ENCODE data around the gene BCAS3. TPM values are rescaled to one million over a fixed set of nuclear protein-coding genes. Genes with fewer than 3 reads are reported as not detected.

The BCAS3 gene
- total RNA-seq, 1 experiment from 2014 or later = 14.4 TPM

DNA sequence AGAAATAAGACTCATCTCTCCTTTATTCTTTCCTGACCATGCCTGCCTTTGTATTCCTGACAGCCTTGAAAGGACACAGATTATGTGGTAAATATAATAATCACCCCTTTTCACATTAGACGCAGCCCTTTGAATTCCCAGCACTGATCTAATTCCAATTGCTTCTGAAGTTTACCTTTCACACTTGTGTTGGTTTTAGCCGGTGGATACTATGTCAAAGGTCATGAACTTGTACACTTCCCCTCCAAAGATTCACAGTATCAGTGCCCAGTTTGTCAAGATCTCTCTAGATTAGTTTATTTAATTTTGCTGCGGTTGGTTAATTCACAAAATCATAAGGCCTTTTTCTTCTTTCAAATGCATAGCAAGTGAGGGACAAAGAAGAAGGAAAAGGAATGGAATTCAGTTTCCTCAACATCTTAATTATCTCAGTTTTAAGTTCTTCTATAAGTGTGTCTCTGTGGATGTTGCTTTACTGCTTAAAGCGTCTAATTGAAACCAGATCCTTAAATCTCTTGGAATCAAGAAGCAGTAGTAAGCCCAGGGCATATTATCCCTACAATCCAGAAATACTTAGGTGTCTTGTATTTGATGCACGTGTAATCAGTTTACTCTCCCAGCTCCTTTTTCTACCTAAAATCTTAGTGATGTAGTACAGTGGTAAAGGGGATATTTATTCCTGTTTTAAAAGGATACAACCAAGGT is 547.7 kb downstream of the BCAS3 start:
- H3K36me3 ChIP-seq (ENCODE audit: insufficient read depth, low read length, poor library complexity, severe bottlenecking) = no peaks in the 10 kb centered on the region
- H3K9me3 ChIP-seq (ENCODE audit: low read depth, low read length, poor library complexity, severe bottlenecking) = no peaks in the 10 kb centered on the region
- POLR2A ChIA-PET (ENCODE audit: low non-redundant PET) = no interaction called here
- no TSS peak for BruUV-seq (replicated peaks)
- intact Hi-C loops (cut with micrococcal nuclease; ENCODE audit: unreplicated experiment) = no loop called here
- no peak overlapping the region for H3K27ac ChIP-seq (ENCODE audit: low read depth, low read length, poor library complexity, severe bottlenecking)
- H3K4me3 ChIP-seq (ENCODE audit: low read depth, low read length, poor library complexity, severe bottlenecking) = no peak overlapping the region
- no peaks in the 10 kb centered on the region for H3K27me3 ChIP-seq (replicated peaks; ENCODE audit: insufficient read depth, low read depth, low read length, poor library complexity)
- no peak for TF ChIP-seq EZH2 (IDR thresholded peaks at IDR 0.05; ENCODE audit: borderline replicate concordance, low read depth, low read length, poor library complexity, severe bottlenecking)
- TF ChIP-seq, protein P1, sequence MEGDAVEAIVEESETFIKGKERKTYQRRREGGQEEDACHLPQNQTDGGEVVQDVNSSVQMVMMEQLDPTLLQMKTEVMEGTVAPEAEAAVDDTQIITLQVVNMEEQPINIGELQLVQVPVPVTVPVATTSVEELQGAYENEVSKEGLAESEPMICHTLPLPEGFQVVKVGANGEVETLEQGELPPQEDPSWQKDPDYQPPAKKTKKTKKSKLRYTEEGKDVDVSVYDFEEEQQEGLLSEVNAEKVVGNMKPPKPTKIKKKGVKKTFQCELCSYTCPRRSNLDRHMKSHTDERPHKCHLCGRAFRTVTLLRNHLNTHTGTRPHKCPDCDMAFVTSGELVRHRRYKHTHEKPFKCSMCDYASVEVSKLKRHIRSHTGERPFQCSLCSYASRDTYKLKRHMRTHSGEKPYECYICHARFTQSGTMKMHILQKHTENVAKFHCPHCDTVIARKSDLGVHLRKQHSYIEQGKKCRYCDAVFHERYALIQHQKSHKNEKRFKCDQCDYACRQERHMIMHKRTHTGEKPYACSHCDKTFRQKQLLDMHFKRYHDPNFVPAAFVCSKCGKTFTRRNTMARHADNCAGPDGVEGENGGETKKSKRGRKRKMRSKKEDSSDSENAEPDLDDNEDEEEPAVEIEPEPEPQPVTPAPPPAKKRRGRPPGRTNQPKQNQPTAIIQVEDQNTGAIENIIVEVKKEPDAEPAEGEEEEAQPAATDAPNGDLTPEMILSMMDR (conservative IDR thresholded peaks at IDR 0.05; ENCODE audit: low read depth, low read length) = no peak
- CTCF ChIA-PET = no interaction called here
- DNase-seq (ENCODE audit: low spot score) = no peak
- no peaks in the 10 kb centered on the region for H3K4me1 ChIP-seq (ENCODE audit: insufficient read depth, low read length, poor library complexity, severe bottlenecking)

DNA sequence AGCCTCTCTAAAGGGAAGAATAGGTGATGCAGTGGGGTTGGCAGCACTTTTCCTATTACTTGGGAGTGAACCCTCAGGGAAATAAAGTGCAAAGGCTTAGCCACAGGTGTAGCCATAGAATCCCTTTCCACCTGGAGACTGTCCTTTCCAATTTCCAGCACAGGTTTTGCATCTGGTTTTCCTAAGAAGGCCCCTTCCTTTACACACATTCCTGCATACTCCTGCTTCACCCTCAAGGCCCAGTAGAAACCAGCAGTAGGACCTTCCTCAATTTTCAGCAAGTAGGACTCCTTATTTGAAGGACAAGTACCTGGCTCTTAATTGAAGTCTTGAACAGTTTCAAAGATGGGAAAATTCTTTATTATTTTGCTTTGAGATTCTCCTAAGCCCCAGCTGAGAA is 550.2 kb downstream of the BCAS3 start:
- intact Hi-C loops (cut with micrococcal nuclease; ENCODE audit: unreplicated experiment) = no loop called here
- no peaks in the 10 kb centered on the region for H3K4me1 ChIP-seq (ENCODE audit: insufficient read depth, low read length, poor library complexity, severe bottlenecking)
- H3K36me3 ChIP-seq (ENCODE audit: insufficient read depth, low read length, poor library complexity, severe bottlenecking) = no peaks in the 10 kb centered on the region
- no peak for DNase-seq (ENCODE audit: low spot score)
- TF ChIP-seq, protein P1 (conservative IDR thresholded peaks at IDR 0.05; ENCODE audit: low read depth, low read length) = no peak
- no peak for TF ChIP-seq EZH2 (IDR thresholded peaks at IDR 0.05; ENCODE audit: borderline replicate concordance, low read depth, low read length, poor library complexity, severe bottlenecking)
- CTCF ChIA-PET = no interaction called here
- POLR2A ChIA-PET (ENCODE audit: low non-redundant PET) = no interaction called here
- no peak overlapping the region for H3K27ac ChIP-seq (ENCODE audit: low read depth, low read length, poor library complexity, severe bottlenecking)
- H3K4me3 ChIP-seq (ENCODE audit: low read depth, low read length, poor library complexity, severe bottlenecking) = no peak overlapping the region
- no peaks in the 10 kb centered on the region for H3K27me3 ChIP-seq (replicated peaks; ENCODE audit: insufficient read depth, low read depth, low read length, poor library complexity)
- no peaks in the 10 kb centered on the region for H3K9me3 ChIP-seq (ENCODE audit: low read depth, low read length, poor library complexity, severe bottlenecking)
- BruUV-seq (replicated peaks) = no TSS peak

DNA sequence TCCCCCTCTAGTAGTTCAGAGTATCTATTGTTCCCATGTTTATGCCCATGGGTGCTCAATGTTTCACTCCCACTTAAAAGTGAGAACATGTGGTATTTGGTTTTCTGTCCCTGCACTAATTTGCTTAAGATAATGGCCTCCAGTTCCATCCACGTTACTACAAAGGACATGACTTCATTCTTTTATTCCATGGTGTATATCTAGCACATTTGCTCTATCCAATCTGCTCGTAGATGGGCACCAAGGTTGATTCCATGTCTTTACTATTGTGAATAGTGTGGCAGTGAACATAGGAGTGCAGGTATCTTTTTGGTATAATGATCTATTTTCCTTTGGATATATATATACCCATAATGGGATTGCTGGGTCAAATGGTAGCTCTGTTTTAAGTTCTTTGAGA is 552.8 kb downstream of the BCAS3 start:
- ChIA-PET CTCF (no interaction called here), POLR2A (ENCODE audit: low non-redundant PET) (no interaction called here)
- H3K4me3 ChIP-seq (ENCODE audit: low read depth, low read length, poor library complexity, severe bottlenecking) = no peak overlapping the region
- TF ChIP-seq EZH2 (IDR thresholded peaks at IDR 0.05; ENCODE audit: borderline replicate concordance, low read depth, low read length, poor library complexity, severe bottlenecking) = no peak
- TF ChIP-seq, protein P1 (conservative IDR thresholded peaks at IDR 0.05; ENCODE audit: low read depth, low read length) = no peak
- no TSS peak for BruUV-seq (replicated peaks)
- H3K36me3 ChIP-seq (ENCODE audit: insufficient read depth, low read length, poor library complexity, severe bottlenecking) = no peaks in the 10 kb centered on the region
- no peaks in the 10 kb centered on the region for H3K9me3 ChIP-seq (ENCODE audit: low read depth, low read length, poor library complexity, severe bottlenecking)
- no peaks in the 10 kb centered on the region for H3K27me3 ChIP-seq (replicated peaks; ENCODE audit: insufficient read depth, low read depth, low read length, poor library complexity)
- intact Hi-C loops (cut with micrococcal nuclease; ENCODE audit: unreplicated experiment) = no loop called here
- no peak overlapping the region for H3K27ac ChIP-seq (ENCODE audit: low read depth, low read length, poor library complexity, severe bottlenecking)
- no peak for DNase-seq (ENCODE audit: low spot score)
- no peaks in the 10 kb centered on the region for H3K4me1 ChIP-seq (ENCODE audit: insufficient read depth, low read length, poor library complexity, severe bottlenecking)

Measured in A673 (cell line).